ENCODE data around the gene SLC16A5.

The SLC16A5 gene

GRCh38 chr17:75088465-75089417 lies 987 bp downstream of the SLC16A5 start:
- Mint-ChIP-seq H3K4me1 (ENCODE audit: low read depth) (peaks cover 52% of the 10 kb centered on the region), H3K36me3 (ENCODE audit: low read depth) (no peaks in the 10 kb centered on the region), H3K27ac (peak overlapping the region; percentile 82), H3K4me3 (peak overlapping the region; percentile 78), H3K9me3 (no peaks in the 10 kb centered on the region), H3K27me3 (no peaks in the 10 kb centered on the region)
- DNase-seq, result peak; percentile 49

DNA sequence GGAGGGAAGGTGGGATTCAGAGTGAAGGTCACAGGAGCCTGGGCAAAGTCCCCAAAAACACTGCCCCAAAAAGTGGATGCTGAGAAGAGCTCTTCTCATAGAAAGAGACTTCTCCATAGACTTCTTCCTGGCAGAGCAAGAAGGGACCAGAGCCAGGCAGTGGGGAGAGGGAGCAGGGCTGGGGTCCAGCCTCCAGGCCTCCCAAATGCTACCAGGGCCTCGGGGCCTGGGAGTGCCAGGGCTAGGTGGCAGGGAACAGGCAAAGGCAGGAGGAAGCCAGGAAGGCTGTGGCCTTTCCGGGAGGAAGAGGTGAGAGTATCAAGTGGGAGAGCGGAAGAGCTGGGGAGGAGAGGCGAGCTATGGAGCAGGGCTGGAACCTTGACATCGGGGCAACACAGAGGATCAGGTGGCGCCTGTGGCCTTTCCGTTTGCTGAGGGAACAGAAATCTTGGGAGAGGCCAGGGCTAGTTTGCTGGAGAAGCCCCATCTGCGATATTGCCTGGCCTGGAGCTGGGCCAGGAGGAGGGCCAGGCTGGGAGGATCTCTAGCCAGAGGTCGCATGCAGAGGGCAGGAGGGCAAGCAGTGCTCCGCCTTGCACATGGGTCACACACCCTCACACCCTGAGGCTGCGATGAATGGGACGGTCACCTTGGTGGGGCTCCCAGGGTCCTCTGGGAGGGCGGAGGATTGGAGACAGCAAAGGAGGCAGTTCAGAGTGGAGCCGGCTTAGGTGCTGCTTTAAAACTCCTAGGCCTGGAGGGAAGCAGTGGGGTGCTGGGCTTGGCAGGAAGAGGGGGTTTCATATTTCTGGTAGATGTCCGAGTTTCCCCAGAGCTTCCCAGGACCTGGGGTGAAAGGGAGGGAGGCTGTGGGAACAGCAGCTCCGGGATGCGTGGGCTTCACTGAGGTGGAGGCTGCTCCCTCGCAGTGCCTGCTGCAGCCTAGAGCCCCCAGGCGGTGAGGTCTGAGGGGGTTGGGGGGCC lies 3.4 kb downstream of the SLC16A5 start:
- H3K27me3 Mint-ChIP-seq, result no peaks in the 10 kb centered on the region
- H3K27ac Mint-ChIP-seq, result peak overlapping the region; percentile 61
- no peak overlapping the region for H3K4me3 Mint-ChIP-seq
- no peaks in the 10 kb centered on the region for H3K9me3 Mint-ChIP-seq
- no peak for DNase-seq
- H3K36me3 Mint-ChIP-seq (ENCODE audit: low read depth), result no peaks in the 10 kb centered on the region
- peaks cover 48% of the 10 kb centered on the region for H3K4me1 Mint-ChIP-seq (ENCODE audit: low read depth)

DNA sequence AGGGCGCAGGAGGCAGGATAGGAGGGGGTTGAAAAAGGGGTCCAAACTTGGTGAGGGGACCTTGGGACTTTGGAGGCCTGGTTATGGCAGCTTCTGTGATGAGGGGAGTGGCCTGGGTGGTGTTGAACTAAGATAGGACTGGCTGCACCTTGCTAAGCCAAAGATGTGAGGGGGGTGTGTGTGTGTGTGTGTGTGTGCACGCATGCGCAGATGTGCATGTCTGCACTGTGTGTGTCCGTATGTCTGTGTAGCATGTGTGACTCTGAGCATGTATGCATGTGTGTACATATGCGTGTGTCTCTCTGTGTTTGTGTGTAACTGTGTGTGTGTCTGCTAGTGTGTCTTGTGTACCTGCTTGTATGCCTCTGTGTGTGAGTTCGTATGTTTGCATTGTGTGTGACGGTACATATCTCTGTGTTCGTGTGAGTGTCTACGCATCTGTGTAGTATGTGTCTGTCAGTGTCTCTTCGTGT lies 4.1 kb downstream of the SLC16A5 start:
- Mint-ChIP-seq H3K4me3 (no peak overlapping the region), H3K36me3 (ENCODE audit: low read depth) (no peaks in the 10 kb centered on the region), H3K27ac (no peak overlapping the region), H3K9me3 (no peaks in the 10 kb centered on the region), H3K4me1 (ENCODE audit: low read depth) (peaks cover 43% of the 10 kb centered on the region), H3K27me3 (no peaks in the 10 kb centered on the region)
- no peak for DNase-seq

DNA sequence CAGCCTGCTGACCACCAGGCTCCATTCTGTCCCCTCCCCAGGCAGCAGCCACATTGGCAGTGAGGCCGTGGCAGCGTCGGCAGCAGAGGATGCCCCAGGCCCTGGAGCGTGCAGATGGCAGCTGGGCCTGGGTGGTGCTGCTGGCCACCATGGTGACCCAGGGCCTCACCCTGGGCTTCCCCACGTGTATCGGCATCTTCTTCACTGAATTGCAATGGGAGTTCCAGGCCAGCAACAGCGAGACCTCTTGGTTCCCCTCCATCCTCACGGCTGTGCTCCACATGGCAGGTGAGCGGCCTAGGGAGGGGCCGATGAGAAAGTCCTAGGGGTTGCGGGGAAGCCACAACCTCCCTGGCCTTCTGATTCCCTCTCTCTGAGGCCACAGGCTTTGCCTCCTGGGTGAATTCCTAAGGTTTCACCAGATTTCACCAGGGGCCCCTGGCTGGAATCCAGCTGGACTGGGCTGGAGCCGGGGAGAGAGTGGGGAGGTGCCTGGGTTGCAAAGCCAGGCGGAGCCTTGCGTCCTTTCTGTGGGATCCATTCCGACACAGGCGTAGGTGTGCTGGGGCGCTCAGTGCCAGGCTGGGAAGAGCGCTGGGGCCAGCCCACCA lies 5.9 kb downstream of the SLC16A5 start:
- Mint-ChIP-seq H3K4me1 (ENCODE audit: low read depth) (peaks cover 30% of the 10 kb centered on the region), H3K36me3 (ENCODE audit: low read depth) (no peaks in the 10 kb centered on the region), H3K9me3 (no peaks in the 10 kb centered on the region), H3K27me3 (no peaks in the 10 kb centered on the region), H3K27ac (no peak overlapping the region), H3K4me3 (no peak overlapping the region)
- no peak for DNase-seq

DNA sequence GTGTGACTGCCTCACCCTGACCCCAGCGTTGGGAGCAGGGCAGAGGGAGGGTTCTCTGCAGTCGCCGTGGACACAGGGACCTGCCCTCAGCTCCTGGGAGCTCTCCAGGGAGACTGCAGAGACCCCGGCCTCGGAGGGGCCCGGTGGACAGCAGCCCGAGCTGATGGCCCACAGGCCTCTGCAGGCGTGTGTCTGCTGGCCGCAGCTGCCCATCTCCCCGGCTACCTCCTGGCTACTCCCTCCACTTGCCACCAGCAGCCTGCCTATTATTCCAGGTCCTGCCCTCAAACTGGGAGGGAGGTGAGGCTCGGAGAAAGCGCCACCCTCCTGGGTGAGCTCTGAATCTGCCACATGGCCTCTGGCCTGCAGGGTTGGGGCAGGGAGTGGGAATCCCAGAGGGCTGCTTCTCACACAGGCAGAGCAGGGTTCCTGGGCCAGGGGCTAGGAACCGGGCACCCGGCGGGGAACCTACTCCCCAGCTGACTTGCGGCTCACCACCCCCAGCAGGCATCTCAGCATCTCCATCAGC lies 7.2 kb downstream of the SLC16A5 start:
- H3K9me3 Mint-ChIP-seq, result no peaks in the 10 kb centered on the region
- H3K4me1 Mint-ChIP-seq (ENCODE audit: low read depth), result peaks cover 17% of the 10 kb centered on the region
- no peaks in the 10 kb centered on the region for H3K27me3 Mint-ChIP-seq
- no peak overlapping the region for H3K27ac Mint-ChIP-seq
- no peak for DNase-seq
- H3K36me3 Mint-ChIP-seq (ENCODE audit: low read depth), result no peaks in the 10 kb centered on the region
- H3K4me3 Mint-ChIP-seq, result no peak overlapping the region

DNA sequence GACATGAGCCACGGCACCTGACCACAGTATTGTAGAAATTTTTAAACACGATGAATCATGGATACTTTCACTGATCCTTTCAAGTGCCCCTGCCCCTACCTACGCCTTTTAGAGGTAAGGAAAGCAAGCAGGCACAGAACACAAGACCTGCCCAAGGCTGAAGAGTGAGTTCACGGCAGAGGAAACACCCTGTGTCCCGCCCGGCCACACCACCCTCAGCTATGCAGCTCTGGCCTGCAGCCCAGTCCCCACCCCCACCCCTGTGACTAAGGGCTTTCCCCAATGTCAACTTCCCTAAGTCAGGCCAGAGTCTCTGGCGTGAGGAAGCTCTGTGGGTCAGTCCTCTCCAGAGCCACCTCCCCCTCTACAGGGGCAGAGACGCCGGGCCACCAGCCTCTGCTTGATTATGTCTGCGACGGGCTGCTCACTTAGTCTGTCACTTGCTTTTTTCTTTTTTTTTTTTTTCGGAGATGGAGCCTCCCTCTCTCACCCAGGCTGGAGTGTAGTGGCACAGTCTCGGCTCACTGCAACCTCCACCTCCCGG lies 8.4 kb downstream of the SLC16A5 start:
- peaks cover 8% of the 10 kb centered on the region for H3K4me1 Mint-ChIP-seq (ENCODE audit: low read depth)
- no peak overlapping the region for H3K27ac Mint-ChIP-seq
- no peaks in the 10 kb centered on the region for H3K36me3 Mint-ChIP-seq (ENCODE audit: low read depth)
- H3K9me3 Mint-ChIP-seq, result no peaks in the 10 kb centered on the region
- H3K27me3 Mint-ChIP-seq, result no peaks in the 10 kb centered on the region
- H3K4me3 Mint-ChIP-seq, result no peak overlapping the region
- no peak for DNase-seq

GRCh38 chr17:75097865-75098264 lies 10.1 kb downstream of the SLC16A5 start:
- no peak overlapping the region for H3K4me3 Mint-ChIP-seq
- H3K9me3 Mint-ChIP-seq, result no peaks in the 10 kb centered on the region
- no peak for DNase-seq
- no peaks in the 10 kb centered on the region for H3K27me3 Mint-ChIP-seq
- no peak overlapping the region for H3K27ac Mint-ChIP-seq
- H3K4me1 Mint-ChIP-seq (ENCODE audit: low read depth), result peaks cover 3% of the 10 kb centered on the region
- no peaks in the 10 kb centered on the region for H3K36me3 Mint-ChIP-seq (ENCODE audit: low read depth)

DNA sequence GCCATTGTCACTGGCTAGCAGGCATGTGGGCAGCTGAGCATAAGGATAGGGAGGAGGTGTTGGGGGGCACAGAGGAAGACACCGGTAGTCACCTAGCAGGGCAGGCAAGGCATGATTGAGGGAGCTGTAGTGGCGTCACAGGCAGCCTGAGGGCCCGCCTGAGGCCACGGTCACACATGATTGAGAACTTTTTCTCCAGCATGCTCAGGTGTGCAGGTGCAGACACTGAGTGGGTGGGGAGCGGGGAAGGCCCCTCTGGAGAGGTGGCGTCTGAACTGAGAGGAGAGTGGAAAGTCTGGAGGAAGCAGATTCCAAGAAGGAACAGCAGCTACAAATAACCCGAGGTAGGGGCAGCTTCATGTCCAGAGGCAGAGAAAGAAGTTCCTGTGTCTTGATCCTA lies 11.1 kb downstream of the SLC16A5 start:
- Mint-ChIP-seq H3K36me3 (ENCODE audit: low read depth) (no peaks in the 10 kb centered on the region), H3K4me3 (no peak overlapping the region), H3K9me3 (no peaks in the 10 kb centered on the region), H3K4me1 (ENCODE audit: low read depth) (peaks cover 3% of the 10 kb centered on the region), H3K27ac (no peak overlapping the region), H3K27me3 (no peaks in the 10 kb centered on the region)
- DNase-seq, result no peak

DNA sequence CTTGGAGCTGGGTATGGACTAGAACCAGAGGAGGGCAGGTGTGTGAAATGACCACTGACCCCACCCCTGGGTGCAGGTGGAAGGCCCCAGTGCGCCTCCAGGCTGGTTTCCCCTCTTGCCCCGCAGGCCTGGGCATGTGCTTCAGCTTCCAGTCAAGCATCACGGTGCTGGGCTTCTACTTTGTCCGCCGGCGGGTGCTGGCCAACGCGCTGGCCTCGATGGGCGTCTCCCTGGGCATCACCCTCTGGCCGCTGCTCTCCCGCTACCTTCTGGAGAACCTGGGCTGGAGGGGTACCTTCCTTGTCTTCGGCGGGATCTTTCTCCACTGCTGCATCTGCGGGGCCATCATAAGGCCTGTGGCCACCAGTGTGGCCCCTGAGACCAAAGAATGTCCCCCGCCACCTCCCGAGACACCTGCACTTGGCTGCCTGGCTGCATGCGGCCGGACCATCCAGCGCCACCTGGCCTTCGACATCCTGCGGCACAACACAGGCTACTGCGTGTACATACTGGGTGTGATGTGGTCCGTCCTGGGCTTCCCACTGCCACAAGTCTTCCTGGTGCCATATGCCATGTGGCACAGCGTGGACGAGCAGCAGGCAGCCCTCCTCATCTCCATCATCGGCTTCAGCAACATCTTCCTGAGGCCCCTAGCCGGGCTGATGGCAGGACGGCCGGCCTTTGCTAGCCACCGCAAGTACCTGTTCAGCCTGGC lies 12.3 kb downstream of the SLC16A5 start:
- no peak overlapping the region for H3K4me3 Mint-ChIP-seq
- H3K27me3 Mint-ChIP-seq, result no peaks in the 10 kb centered on the region
- no peaks in the 10 kb centered on the region for H3K36me3 Mint-ChIP-seq (ENCODE audit: low read depth)
- H3K27ac Mint-ChIP-seq, result no peak overlapping the region
- peaks cover 3% of the 10 kb centered on the region for H3K4me1 Mint-ChIP-seq (ENCODE audit: low read depth)
- no peaks in the 10 kb centered on the region for H3K9me3 Mint-ChIP-seq
- DNase-seq, result no peak

- peaks cover 1% of the 10 kb centered on the region for H3K36me3 Mint-ChIP-seq (ENCODE audit: low read depth)
- no peak overlapping the region for H3K27ac Mint-ChIP-seq
- no peaks in the 10 kb centered on the region for H3K4me1 Mint-ChIP-seq (ENCODE audit: low read depth)
- no peak overlapping the region for H3K4me3 Mint-ChIP-seq
- no peaks in the 10 kb centered on the region for H3K27me3 Mint-ChIP-seq
- no peak for DNase-seq
- H3K9me3 Mint-ChIP-seq, result no peaks in the 10 kb centered on the region
Measured at GRCh38 chr17:75102385-75102821, 14.6 kb downstream of the SLC16A5 start.

- Mint-ChIP-seq H3K9me3 (no peaks in the 10 kb centered on the region), H3K4me1 (ENCODE audit: low read depth) (peaks cover 5% of the 10 kb centered on the region), H3K27me3 (no peaks in the 10 kb centered on the region), H3K36me3 (ENCODE audit: low read depth) (peaks cover 1% of the 10 kb centered on the region), H3K27ac (peak overlapping the region; percentile 55), H3K4me3 (no peak overlapping the region)
- DNase-seq, result no peak
Measured at GRCh38 chr17:75103601-75104554, 16.1 kb downstream of the SLC16A5 start.

GRCh38 chr17:75105126-75106080 lies 17.6 kb downstream of the SLC16A5 start:
- no peak overlapping the region for H3K27ac Mint-ChIP-seq
- DNase-seq, result no peak
- no peak overlapping the region for H3K4me3 Mint-ChIP-seq
- peaks cover 11% of the 10 kb centered on the region for H3K4me1 Mint-ChIP-seq (ENCODE audit: low read depth)
- H3K9me3 Mint-ChIP-seq, result no peaks in the 10 kb centered on the region
- H3K27me3 Mint-ChIP-seq, result no peaks in the 10 kb centered on the region
- peaks cover 3% of the 10 kb centered on the region for H3K36me3 Mint-ChIP-seq (ENCODE audit: low read depth)
